A673 (cell line): ENCODE results near the gene CFLAR. TPM values are rescaled to one million over a fixed set of nuclear protein-coding genes. Genes with fewer than 3 reads are reported as not detected.

ENCODE experiments used
- BruUV-seq: library from RNA; stranded (reverse); fragments of 400-500 nt; replicated peaks from 2 replicates; lab custom pipeline; 2021; lab: Mats Ljungman, UMichigan
- CTCF ChIA-PET: fragments of 300-600 bp; sonication (Branson Sonifier 250); formaldehyde crosslinking; loops from one replicate; lab custom pipeline; 2022; ENCODE audit warnings: antibody characterized with exemption; lab: Charles Lee
- POLR2A ChIA-PET: fragments of 300-600 bp; sonication (Branson Sonifier 250); formaldehyde crosslinking; loops from one replicate; lab custom pipeline; 2022; ENCODE audit warnings: antibody characterized with exemption; ENCODE audit not compliant: low non-redundant PET; lab: Charles Lee
- DNase-seq: peaks from one replicate; pipeline ENCODE4 v3.0.0-alpha.2; 2015; ENCODE audit warnings: low spot score
- H3K27ac ChIP-seq: fragments of 200-600 bp; sonication (generic); 2 replicates; pipeline ENCODE4 v1.5.1; 2016; ENCODE audit warnings: mixed run types, low read depth, mild to moderate bottlenecking, mixed read lengths, antibody characterized with exemption, low read length; ENCODE audit not compliant: poor library complexity, severe bottlenecking
- H3K27me3 ChIP-seq: fragments of 200-600 bp; sonication (generic); replicated peaks from 2 replicates; pipeline ENCODE4 v1.6.1; 2017; ENCODE audit warnings: mixed run types, low read depth, mild to moderate bottlenecking, mixed read lengths, antibody characterized with exemption, low read length; ENCODE audit not compliant: insufficient read depth, poor library complexity
- H3K36me3 ChIP-seq: fragments of 200-600 bp; sonication (generic); 2 replicates; pipeline ENCODE4 v1.6.1; 2016; ENCODE audit warnings: mixed run types, mild to moderate bottlenecking, mixed read lengths, antibody characterized with exemption, low read length; ENCODE audit not compliant: insufficient read depth, poor library complexity, severe bottlenecking
- H3K4me1 ChIP-seq: fragments of 200-600 bp; sonication (generic); 2 replicates; pipeline ENCODE4 v1.6.1; 2017; ENCODE audit warnings: mixed run types, mild to moderate bottlenecking, mixed read lengths, antibody characterized with exemption, low read length; ENCODE audit not compliant: insufficient read depth, poor library complexity, severe bottlenecking
- H3K4me3 ChIP-seq: fragments of 200-600 bp; sonication (generic); 2 replicates; pipeline ENCODE4 v1.5.1; 2016; ENCODE audit warnings: low read depth, mixed run types, mild to moderate bottlenecking, mixed read lengths, low read length; ENCODE audit not compliant: poor library complexity, severe bottlenecking
- H3K9me3 ChIP-seq: fragments of 200-600 bp; sonication (generic); 2 replicates; pipeline ENCODE4 v1.6.1; 2016; ENCODE audit warnings: mixed run types, low read depth, mild to moderate bottlenecking, mixed read lengths, antibody characterized with exemption, low read length; ENCODE audit not compliant: poor library complexity, severe bottlenecking
- CTCF ChIP-seq: fragments of 300-800, 200-600 bp; sonication (generic); conservative IDR thresholded peaks from 2 replicates; pipeline ENCODE4 v1.5.1; 2017; ENCODE audit warnings: low read depth, mild to moderate bottlenecking, antibody characterized with exemption, low read length, moderate library complexity, mixed read lengths
- EZH2 ChIP-seq: fragments of 200-600 bp; sonication (generic); IDR thresholded peaks from 2 replicates; pipeline ENCODE4 v1.6.1; 2017; ENCODE audit warnings: borderline replicate concordance, low read depth, mild to moderate bottlenecking, mixed read lengths, antibody characterized with exemption, low read length; ENCODE audit not compliant: poor library complexity, severe bottlenecking
- intact Hi-C: fragments of 100-400 bp; cut with micrococcal nuclease; formaldehyde crosslinking; loops from one replicate; pipeline ENCODE4 v1.10.0; 2022; ENCODE audit not compliant: unreplicated experiment
- total RNA-seq: library from RNA; stranded (reverse); gene quantifications from 2 replicates; pipeline ENCODE4 v1.2.3, GENCODE V29; 2021

CFLAR gene
- total RNA-seq, 1 experiment from 2014 or later: 55.1 TPM

- H3K36me3 ChIP-seq: no peaks in the 10 kb centered on the region
- CTCF ChIA-PET: no interaction called here
- H3K4me3 ChIP-seq: peak overlapping the region; percentile 76
- POLR2A ChIA-PET: interaction anchor here (0.6 kb wide), 1 partner anchor 20 kb away, joined by 3 read pairs; no protein-coding TSS in a partner anchor
- intact Hi-C loops: loop anchor here (5.0 kb wide), 1 partner anchor 45 kb away; the partner anchor contains the start of gene CFLAR
- TF ChIP-seq CTCF: no peak
- no peak for TF ChIP-seq EZH2
- peaks cover 22% of the 10 kb centered on the region for H3K4me1 ChIP-seq
- no peak for DNase-seq
- TSS peak; percentile 90 for BruUV-seq
- H3K9me3 ChIP-seq: no peaks in the 10 kb centered on the region
- H3K27me3 ChIP-seq: no peaks in the 10 kb centered on the region
- H3K27ac ChIP-seq: peak overlapping the region; percentile 90
Measured at GRCh38 chr2:201072201-201072530, 43.8 kb upstream of the CFLAR start.

- BruUV-seq: no TSS peak
- CTCF ChIA-PET: no interaction called here
Measured at GRCh38 chr2:201073071-201073470, 42.9 kb upstream of the CFLAR start.

GRCh38 chr2:201074996-201075395, 41.0 kb upstream of the CFLAR start:
- Histone ChIP-seq H3K27me3 (no peaks in the 10 kb centered on the region), H3K27ac (no peak overlapping the region), H3K9me3 (no peaks in the 10 kb centered on the region), H3K4me1 (peaks cover 10% of the 10 kb centered on the region), H3K36me3 (peaks cover 1% of the 10 kb centered on the region), H3K4me3 (no peak overlapping the region)
- intact Hi-C loops: loop anchor here (5.0 kb wide), 1 partner anchor 42 kb away; the partner anchor contains the start of gene CFLAR
- ChIA-PET CTCF (no interaction called here), POLR2A (no interaction called here)
- DNase-seq: no peak
- BruUV-seq: no TSS peak
- TF ChIP-seq EZH2 (no peak), CTCF (no peak)

More at GRCh38 chr2:201073071-201073470, 42.9 kb upstream of the CFLAR start:
- POLR2A ChIA-PET: no interaction called here
- no peak for DNase-seq
- H3K4me3 ChIP-seq: peak overlapping the region; percentile 76
- no peaks in the 10 kb centered on the region for H3K9me3 ChIP-seq
- no peak for TF ChIP-seq EZH2
- no peak for TF ChIP-seq CTCF
- H3K27me3 ChIP-seq: no peaks in the 10 kb centered on the region
- no peaks in the 10 kb centered on the region for H3K36me3 ChIP-seq
- H3K27ac ChIP-seq: no peak overlapping the region
- intact Hi-C loops: loop anchor here (5.0 kb wide), 1 partner anchor 44 kb away; the partner anchor contains the start of gene CFLAR
- H3K4me1 ChIP-seq: peaks cover 21% of the 10 kb centered on the region
